ENCODE results near the gene DUSP6. TPM values are rescaled to one million over a fixed set of nuclear protein-coding genes. Genes with fewer than 3 reads are reported as not detected.

The DUSP6 gene
- total and polyA plus RNA-seq, 2 of the 13 experiments (the other 11 are each of a cell fraction or from before 2014, with no cell fraction given) = 40.9 to 161 TPM

DNA sequence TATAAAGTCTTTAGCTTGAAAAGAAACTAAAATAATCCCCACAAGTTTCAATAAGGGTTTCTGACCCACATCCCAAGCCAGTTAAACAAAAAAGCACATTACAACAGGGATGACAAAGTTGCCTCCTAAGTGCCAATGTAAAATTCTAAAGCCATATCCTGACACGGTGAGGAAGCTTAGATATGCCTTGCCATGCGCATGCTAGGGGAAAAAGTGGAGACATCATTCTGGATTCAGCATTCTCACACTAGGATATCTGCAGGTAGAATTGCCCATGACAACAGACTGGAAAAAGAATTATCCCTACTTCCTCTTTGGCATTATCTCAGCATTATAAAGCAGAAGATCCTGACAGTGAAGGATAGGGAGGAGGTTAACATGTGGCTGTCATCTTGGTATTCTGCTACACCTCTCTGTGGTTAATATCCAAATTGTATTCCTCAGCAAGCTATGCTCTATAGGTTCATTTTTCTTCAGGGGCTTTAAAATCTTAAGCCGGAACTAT lies 4.9 kb downstream of the DUSP6 start (continued):
- TF ChIP-seq HNRNPL (IDR thresholded peaks at IDR 0.05; ENCODE audit: low read depth, low read length) (peak; percentile 20; the same call in 1 of the 2 replicates), SAP130 (CRISPR knock-in tag; IDR thresholded peaks at IDR 0.05; ENCODE audit: low read depth) (peak; percentile 47; the same call in 1 of the 2 replicates), POLR2A (IDR thresholded peaks at IDR 0.05; ENCODE audit: insufficient read depth in 1 of 2, low read depth in 2 of 2, low read length in 2 of 2) (peak; percentile 15 to 57; a peak in 3 of 4 replicates), ZNF33A (CRISPR knock-in tag; IDR thresholded peaks at IDR 0.05; ENCODE audit: borderline replicate concordance) (no peak), TEAD2 (CRISPR knock-in tag; IDR thresholded peaks at IDR 0.05) (no peak), ARNTL (CRISPR knock-in tag; IDR thresholded peaks at IDR 0.05) (no peak), AGO2 (optimal IDR thresholded peaks at IDR 0.05; ENCODE audit: low read depth, low read length) (peak; percentile 10), KAT8 (CRISPR knock-in tag; IDR thresholded peaks at IDR 0.05) (peak; percentile 7; the same call in 1 of the 2 replicates), ZSCAN21 (CRISPR knock-in tag; IDR thresholded peaks at IDR 0.05; ENCODE audit: borderline replicate concordance) (no peak), ZNF431 (CRISPR knock-in tag; IDR thresholded peaks at IDR 0.05; ENCODE audit: borderline replicate concordance, low read depth) (0 out of 2 replicates have a peak, but pooled peaks have one; percentile 25), MIER3 (CRISPR knock-in tag; IDR thresholded peaks at IDR 0.05; ENCODE audit: borderline replicate concordance) (no peak), NONO (IDR thresholded peaks at IDR 0.05) (no peak), NONO (CRISPR knock-in tag; conservative IDR thresholded peaks at IDR 0.05) (no peak), ZNF629 (CRISPR knock-in tag; conservative IDR thresholded peaks at IDR 0.05) (no peak), SPEN (CRISPR knock-in tag; IDR thresholded peaks at IDR 0.05; ENCODE audit: low read depth) (no peak), KLF9 (CRISPR knock-in tag; IDR thresholded peaks at IDR 0.05; ENCODE audit: low read depth) (no peak)
- TF ChIP-seq, protein P1, sequence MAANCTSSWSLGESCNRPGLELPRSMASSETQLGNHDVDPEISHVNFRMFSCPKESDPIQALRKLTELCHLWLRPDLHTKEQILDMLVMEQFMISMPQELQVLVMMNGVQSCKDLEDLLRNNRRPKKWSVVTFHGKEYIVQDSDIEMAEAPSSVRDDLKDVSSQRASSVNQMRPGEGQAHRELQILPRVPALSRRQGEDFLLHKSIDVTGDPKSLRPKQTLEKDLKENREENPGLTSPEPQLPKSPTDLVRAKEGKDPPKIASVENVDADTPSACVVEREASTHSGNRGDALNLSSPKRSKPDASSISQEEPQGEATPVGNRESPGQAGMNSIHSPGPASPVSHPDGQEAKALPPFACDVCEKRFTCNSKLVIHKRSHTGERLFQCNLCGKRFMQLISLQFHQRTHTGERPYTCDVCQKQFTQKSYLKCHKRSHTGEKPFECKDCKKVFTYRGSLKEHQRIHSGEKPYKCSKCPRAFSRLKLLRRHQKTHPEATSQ (CRISPR knock-in tag; IDR thresholded peaks at IDR 0.05; ENCODE audit: borderline replicate concordance) = no peak
- TF ChIP-seq, protein P2, sequence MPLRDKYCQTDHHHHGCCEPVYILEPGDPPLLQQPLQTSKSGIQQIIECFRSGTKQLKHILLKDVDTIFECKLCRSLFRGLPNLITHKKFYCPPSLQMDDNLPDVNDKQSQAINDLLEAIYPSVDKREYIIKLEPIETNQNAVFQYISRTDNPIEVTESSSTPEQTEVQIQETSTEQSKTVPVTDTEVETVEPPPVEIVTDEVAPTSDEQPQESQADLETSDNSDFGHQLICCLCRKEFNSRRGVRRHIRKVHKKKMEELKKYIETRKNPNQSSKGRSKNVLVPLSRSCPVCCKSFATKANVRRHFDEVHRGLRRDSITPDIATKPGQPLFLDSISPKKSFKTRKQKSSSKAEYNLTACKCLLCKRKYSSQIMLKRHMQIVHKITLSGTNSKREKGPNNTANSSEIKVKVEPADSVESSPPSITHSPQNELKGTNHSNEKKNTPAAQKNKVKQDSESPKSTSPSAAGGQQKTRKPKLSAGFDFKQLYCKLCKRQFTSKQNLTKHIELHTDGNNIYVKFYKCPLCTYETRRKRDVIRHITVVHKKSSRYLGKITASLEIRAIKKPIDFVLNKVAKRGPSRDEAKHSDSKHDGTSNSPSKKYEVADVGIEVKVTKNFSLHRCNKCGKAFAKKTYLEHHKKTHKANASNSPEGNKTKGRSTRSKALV (CRISPR knock-in tag; IDR thresholded peaks at IDR 0.05) = 0 out of 2 replicates have a peak, but pooled peaks have one; percentile 37
- TF ChIP-seq, protein P3, sequence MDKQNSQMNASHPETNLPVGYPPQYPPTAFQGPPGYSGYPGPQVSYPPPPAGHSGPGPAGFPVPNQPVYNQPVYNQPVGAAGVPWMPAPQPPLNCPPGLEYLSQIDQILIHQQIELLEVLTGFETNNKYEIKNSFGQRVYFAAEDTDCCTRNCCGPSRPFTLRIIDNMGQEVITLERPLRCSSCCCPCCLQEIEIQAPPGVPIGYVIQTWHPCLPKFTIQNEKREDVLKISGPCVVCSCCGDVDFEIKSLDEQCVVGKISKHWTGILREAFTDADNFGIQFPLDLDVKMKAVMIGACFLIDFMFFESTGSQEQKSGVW (CRISPR knock-in tag; IDR thresholded peaks at IDR 0.05; ENCODE audit: borderline replicate concordance) = no peak
- TF ChIP-seq, protein P4, sequence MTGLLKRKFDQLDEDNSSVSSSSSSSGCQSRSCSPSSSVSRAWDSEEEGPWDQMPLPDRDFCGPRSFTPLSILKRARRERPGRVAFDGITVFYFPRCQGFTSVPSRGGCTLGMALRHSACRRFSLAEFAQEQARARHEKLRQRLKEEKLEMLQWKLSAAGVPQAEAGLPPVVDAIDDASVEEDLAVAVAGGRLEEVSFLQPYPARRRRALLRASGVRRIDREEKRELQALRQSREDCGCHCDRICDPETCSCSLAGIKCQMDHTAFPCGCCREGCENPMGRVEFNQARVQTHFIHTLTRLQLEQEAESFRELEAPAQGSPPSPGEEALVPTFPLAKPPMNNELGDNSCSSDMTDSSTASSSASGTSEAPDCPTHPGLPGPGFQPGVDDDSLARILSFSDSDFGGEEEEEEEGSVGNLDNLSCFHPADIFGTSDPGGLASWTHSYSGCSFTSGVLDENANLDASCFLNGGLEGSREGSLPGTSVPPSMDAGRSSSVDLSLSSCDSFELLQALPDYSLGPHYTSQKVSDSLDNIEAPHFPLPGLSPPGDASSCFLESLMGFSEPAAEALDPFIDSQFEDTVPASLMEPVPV (CRISPR knock-in tag; IDR thresholded peaks at IDR 0.05) = no peak
- TF ChIP-seq, protein P5, sequence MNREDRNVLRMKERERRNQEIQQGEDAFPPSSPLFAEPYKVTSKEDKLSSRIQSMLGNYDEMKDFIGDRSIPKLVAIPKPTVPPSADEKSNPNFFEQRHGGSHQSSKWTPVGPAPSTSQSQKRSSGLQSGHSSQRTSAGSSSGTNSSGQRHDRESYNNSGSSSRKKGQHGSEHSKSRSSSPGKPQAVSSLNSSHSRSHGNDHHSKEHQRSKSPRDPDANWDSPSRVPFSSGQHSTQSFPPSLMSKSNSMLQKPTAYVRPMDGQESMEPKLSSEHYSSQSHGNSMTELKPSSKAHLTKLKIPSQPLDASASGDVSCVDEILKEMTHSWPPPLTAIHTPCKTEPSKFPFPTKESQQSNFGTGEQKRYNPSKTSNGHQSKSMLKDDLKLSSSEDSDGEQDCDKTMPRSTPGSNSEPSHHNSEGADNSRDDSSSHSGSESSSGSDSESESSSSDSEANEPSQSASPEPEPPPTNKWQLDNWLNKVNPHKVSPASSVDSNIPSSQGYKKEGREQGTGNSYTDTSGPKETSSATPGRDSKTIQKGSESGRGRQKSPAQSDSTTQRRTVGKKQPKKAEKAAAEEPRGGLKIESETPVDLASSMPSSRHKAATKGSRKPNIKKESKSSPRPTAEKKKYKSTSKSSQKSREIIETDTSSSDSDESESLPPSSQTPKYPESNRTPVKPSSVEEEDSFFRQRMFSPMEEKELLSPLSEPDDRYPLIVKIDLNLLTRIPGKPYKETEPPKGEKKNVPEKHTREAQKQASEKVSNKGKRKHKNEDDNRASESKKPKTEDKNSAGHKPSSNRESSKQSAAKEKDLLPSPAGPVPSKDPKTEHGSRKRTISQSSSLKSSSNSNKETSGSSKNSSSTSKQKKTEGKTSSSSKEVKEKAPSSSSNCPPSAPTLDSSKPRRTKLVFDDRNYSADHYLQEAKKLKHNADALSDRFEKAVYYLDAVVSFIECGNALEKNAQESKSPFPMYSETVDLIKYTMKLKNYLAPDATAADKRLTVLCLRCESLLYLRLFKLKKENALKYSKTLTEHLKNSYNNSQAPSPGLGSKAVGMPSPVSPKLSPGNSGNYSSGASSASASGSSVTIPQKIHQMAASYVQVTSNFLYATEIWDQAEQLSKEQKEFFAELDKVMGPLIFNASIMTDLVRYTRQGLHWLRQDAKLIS (CRISPR knock-in tag; IDR thresholded peaks at IDR 0.05) = peak; percentile 54; the same call in 1 of the 2 replicates
